Osteocyte (in vitro differentiated cells): Measurements from ENCODE around the gene SGMS1. TPM values are rescaled to one million over a fixed set of nuclear protein-coding genes. Genes with fewer than 3 reads are reported as not detected.
"Not testable (repeated sequence)": the region's sequence is repeated elsewhere in the genome, so short reads cannot be mapped to it uniquely, and the experiment has no call there.

Source experiments
- DNase-seq: peaks from one replicate; pipeline ENCODE4 v3.0.0; 2021; ENCODE audit warnings: mixed read lengths; ENCODE audit not compliant: unreplicated experiment; ENCODE audit errors: extremely low spot score
- H3K27ac Mint-ChIP-seq: one replicate; pipeline ENCODE4 v1.8.0; 2021; ENCODE audit warnings: mild to moderate bottlenecking, mixed read lengths; ENCODE audit not compliant: unreplicated experiment
- H3K27me3 Mint-ChIP-seq: one replicate; pipeline ENCODE4 v1.8.0; 2021; ENCODE audit warnings: mixed read lengths; ENCODE audit not compliant: unreplicated experiment
- H3K36me3 Mint-ChIP-seq: one replicate; pipeline ENCODE4 v1.8.0; 2021; ENCODE audit warnings: mixed read lengths; ENCODE audit not compliant: unreplicated experiment
- H3K4me1 Mint-ChIP-seq: one replicate; pipeline ENCODE4 v1.8.0; 2021; ENCODE audit warnings: mixed read lengths; ENCODE audit not compliant: unreplicated experiment
- H3K4me3 Mint-ChIP-seq: one replicate; pipeline ENCODE4 v1.8.0; 2021; ENCODE audit warnings: mild to moderate bottlenecking, moderate library complexity, mixed read lengths; ENCODE audit not compliant: unreplicated experiment
- H3K9me3 Mint-ChIP-seq: one replicate; pipeline ENCODE4 v1.8.0; 2021; ENCODE audit warnings: mixed read lengths; ENCODE audit not compliant: unreplicated experiment
- total RNA-seq: library from RNA; stranded (reverse); gene quantifications from 2 replicates; pipeline ENCODE4 v1.2.1, GENCODE V29; 2021
- TF ChIP-seq, protein P1 (sequence below): fragments of 200-600 bp; sonication (generic); IDR thresholded peaks from 2 replicates; pipeline ENCODE4 v1.5.0; 2021; ENCODE audit warnings: antibody characterized with exemption, mild to moderate bottlenecking, moderate library complexity

The SGMS1 gene
- total RNA-seq, 1 donor from 2014 or later, result 21.0 TPM

DNA sequence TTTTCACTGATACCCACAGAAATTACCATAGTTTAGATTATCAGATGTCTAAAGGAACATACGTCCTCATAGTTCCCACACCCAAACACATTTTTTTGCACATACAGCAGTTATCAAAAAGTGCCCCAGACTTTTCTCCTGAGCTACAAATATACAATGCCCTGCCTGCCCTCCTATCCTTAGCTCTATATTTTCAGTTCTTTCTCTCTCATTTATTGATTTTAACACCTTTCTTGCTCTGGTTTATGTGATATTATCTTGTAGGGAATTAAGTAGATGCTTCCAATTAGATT, 25.1 kb upstream of the SGMS1 start:
- Mint-ChIP-seq H3K27me3 (peaks cover 27% of the 10 kb centered on the region), H3K9me3 (no peaks in the 10 kb centered on the region), H3K4me1 (no peaks in the 10 kb centered on the region), H3K36me3 (no peaks in the 10 kb centered on the region), H3K4me3 (no peak overlapping the region), H3K27ac (no peak overlapping the region)
- TF ChIP-seq, protein P1, sequence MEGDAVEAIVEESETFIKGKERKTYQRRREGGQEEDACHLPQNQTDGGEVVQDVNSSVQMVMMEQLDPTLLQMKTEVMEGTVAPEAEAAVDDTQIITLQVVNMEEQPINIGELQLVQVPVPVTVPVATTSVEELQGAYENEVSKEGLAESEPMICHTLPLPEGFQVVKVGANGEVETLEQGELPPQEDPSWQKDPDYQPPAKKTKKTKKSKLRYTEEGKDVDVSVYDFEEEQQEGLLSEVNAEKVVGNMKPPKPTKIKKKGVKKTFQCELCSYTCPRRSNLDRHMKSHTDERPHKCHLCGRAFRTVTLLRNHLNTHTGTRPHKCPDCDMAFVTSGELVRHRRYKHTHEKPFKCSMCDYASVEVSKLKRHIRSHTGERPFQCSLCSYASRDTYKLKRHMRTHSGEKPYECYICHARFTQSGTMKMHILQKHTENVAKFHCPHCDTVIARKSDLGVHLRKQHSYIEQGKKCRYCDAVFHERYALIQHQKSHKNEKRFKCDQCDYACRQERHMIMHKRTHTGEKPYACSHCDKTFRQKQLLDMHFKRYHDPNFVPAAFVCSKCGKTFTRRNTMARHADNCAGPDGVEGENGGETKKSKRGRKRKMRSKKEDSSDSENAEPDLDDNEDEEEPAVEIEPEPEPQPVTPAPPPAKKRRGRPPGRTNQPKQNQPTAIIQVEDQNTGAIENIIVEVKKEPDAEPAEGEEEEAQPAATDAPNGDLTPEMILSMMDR, result no peak
- DNase-seq, result no peak

DNA sequence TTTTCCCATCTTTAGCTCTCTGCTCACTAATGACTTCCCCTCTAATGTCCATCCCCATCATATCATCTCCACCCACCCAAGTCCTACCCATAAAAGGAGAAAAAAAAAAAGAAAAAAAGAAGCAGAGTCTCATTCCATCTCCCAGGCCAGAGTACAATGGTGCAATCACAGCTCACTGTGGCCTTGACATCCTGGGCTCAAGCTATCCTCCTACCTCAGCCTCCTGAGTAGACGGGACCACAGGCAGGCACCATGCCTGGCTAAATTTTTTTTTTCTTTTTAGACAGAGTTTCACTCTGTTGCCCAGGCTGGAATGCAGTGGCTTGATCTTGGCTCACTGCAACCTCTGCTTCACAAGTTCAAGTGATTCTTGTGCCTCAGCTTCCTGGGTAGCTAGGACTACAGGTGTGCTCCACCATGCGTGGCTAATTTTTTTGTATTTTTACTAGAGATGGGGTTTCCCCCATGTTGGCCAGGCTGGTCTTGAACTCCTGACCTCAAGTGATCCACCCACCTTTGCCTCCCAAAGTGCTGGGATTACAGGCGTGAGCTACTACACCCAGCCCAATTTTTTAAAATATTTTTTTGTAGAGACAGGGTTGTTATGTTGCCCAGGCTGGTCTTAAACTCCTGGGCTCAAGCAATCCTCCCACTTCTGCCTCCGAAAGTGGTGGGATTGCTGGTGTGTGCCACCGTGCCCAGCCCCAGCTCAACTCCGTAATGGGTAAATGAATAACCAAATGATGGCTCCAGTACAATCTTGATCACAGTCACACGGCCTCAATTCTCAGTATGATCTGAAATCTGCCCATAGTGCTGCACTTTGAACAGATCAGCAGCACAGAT, 24.6 kb upstream of the SGMS1 start:
- H3K36me3 Mint-ChIP-seq, result no peaks in the 10 kb centered on the region
- H3K27ac Mint-ChIP-seq, result no peak overlapping the region
- no peak overlapping the region for H3K4me3 Mint-ChIP-seq
- H3K9me3 Mint-ChIP-seq, result no peaks in the 10 kb centered on the region
- no peaks in the 10 kb centered on the region for H3K4me1 Mint-ChIP-seq
- TF ChIP-seq, protein P1, result no peak
- no peak for DNase-seq
- H3K27me3 Mint-ChIP-seq, result peaks cover 28% of the 10 kb centered on the region

DNA sequence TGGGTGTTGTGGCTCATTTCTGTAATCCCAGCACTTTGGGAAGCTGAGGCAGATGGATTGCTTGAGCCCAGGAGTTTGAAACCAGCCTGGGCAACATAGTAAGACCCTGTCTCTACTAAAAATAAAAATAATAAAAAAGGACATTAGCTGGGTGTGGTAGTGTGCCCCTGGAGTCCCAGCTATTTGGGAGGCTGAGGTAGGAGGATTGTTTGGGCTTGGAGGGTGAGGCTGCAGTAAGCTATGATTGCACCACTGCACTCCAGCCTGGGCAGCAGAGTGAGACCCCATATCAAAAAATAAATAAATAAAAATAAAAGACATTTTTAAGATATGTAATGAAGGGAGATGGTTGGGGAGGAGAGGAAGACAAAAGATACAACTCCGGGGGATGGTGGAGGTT, 23.6 kb upstream of the SGMS1 start:
- H3K36me3 Mint-ChIP-seq, DNase-seq, H3K4me1 Mint-ChIP-seq, H3K4me3 Mint-ChIP-seq, H3K27ac Mint-ChIP-seq, H3K9me3 Mint-ChIP-seq: not testable (repeated sequence)
- peaks cover 35% of the 10 kb centered on the region for H3K27me3 Mint-ChIP-seq

DNA sequence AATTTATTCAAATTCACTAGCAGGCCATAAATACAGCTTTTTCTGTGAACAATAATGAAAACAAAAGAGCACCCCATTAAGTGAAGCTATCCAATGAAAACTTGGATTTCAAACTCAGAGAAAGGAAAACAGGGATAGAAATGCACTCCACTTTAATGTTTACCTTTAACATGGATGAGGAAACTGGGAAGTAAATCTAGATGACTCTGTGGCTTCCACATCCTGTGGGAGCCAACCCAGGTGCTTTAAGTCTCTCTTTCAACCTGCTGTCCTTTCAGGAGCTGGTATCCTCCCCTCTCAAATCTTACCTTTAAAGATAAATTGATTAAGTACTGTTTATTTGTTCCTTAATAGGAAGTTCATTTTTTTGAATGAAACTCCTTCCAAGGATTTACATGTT, 21.5 kb upstream of the SGMS1 start:
- H3K4me3 Mint-ChIP-seq, result no peak overlapping the region
- H3K4me1 Mint-ChIP-seq, result no peaks in the 10 kb centered on the region
- TF ChIP-seq, protein P1, result no peak
- H3K9me3 Mint-ChIP-seq, result no peaks in the 10 kb centered on the region
- H3K36me3 Mint-ChIP-seq, result no peaks in the 10 kb centered on the region
- DNase-seq, result no peak
- peaks cover 46% of the 10 kb centered on the region for H3K27me3 Mint-ChIP-seq
- no peak overlapping the region for H3K27ac Mint-ChIP-seq

DNA sequence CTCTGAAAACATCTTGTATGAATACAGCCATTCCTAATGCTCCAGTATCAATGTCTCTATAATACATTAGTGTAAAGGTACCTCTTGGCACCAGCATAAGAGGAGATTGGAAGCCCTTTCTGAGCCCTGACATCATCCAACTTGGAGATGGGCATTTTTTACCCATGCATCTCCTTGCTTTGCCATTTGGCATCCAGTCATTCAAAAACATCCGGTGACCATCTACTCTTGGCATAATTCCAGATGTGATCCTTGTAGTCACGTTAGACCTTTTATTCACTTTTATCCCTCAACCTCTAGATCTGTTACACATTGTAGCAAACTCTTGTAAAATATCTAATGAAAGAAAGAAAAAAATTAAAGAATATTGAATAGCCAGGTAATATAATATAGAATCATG, 17.9 kb upstream of the SGMS1 start:
- Mint-ChIP-seq H3K4me1 (peaks cover 5% of the 10 kb centered on the region), H3K36me3 (no peaks in the 10 kb centered on the region), H3K27me3 (peaks cover 60% of the 10 kb centered on the region), H3K27ac (no peak overlapping the region), H3K4me3 (no peak overlapping the region), H3K9me3 (no peaks in the 10 kb centered on the region)
- DNase-seq, result no peak
- TF ChIP-seq, protein P1, result no peak
